SU-DHL-6 (cell line): Measurements from ENCODE around the gene NT5C2.
"Not testable (repeated sequence)": the region's sequence is repeated elsewhere in the genome, so short reads cannot be mapped to it uniquely, and the experiment has no call there.

Experiments
- H2AFZ ChIP-seq: fragments of 200-600 bp; sonication (generic); 2 replicates; pipeline ENCODE4 v1.6.1; 2014; ENCODE audit warnings: low read depth, mild to moderate bottlenecking, moderate library complexity, mixed read lengths, antibody characterized with exemption, low read length; ENCODE audit not compliant: severe bottlenecking
- H3F3A ChIP-seq: fragments of 200-600 bp; shearing (Covaris generic); 2 replicates; pipeline ENCODE4 v1.6.0; 2016; ENCODE audit warnings: antibody characterized with exemption, mild to moderate bottlenecking; ENCODE audit not compliant: insufficient read depth
- H3K27ac ChIP-seq: fragments of 200-600 bp; sonication (generic); 2 replicates; pipeline ENCODE4 v1.5.1; 2016; ENCODE audit warnings: low read depth, mild to moderate bottlenecking, low read length, moderate library complexity, mixed read lengths
- H3K27me3 ChIP-seq: fragments of 200-600 bp; sonication (generic), shearing (Covaris generic); 2 replicates; pipeline ENCODE4 v1.6.0; 2014; ENCODE audit warnings: mild to moderate bottlenecking, low read length
- H3K36me3 ChIP-seq: fragments of 200-600 bp; sonication (generic); 2 replicates; pipeline ENCODE4 v1.6.1; 2014; ENCODE audit warnings: mild to moderate bottlenecking, low read length, mixed read lengths
- H3K4me2 ChIP-seq: fragments of 300-600, 200-600 bp; shearing (Covaris generic), sonication (generic); 2 replicates; pipeline ENCODE4 v1.6.0; 2014; ENCODE audit warnings: low read length, low read depth, mild to moderate bottlenecking; ENCODE audit not compliant: poor library complexity, severe bottlenecking
- H3K4me3 ChIP-seq: fragments of 200-600 bp; sonication (generic); 2 replicates; pipeline ENCODE4 v1.5.1; 2014; ENCODE audit warnings: antibody characterized with exemption, low read length, mild to moderate bottlenecking, mixed read lengths; ENCODE audit not compliant: insufficient read depth, poor library complexity, severe bottlenecking
- H3K79me2 ChIP-seq: fragments of 200-600 bp; sonication (generic); 2 replicates; pipeline ENCODE4 v1.6.1; 2014; ENCODE audit warnings: mild to moderate bottlenecking, low read length, moderate library complexity; ENCODE audit not compliant: insufficient read depth
- H3K9ac ChIP-seq: fragments of 200-600 bp; sonication (generic); 2 replicates; pipeline ENCODE4 v1.7.0; 2014; ENCODE audit warnings: mild to moderate bottlenecking, low read length
- H3K9me2 ChIP-seq: fragments of 200-600 bp; sonication (generic); replicated peaks from 2 replicates; pipeline ENCODE4 v1.6.1; 2014; ENCODE audit warnings: low read length; ENCODE audit not compliant: insufficient read depth
- H3K9me3 ChIP-seq: fragments of 200-600 bp; sonication (generic); 2 replicates; pipeline ENCODE4 v1.6.1; 2014; ENCODE audit warnings: low read length, mixed read lengths; ENCODE audit not compliant: insufficient read depth
- H4K20me1 ChIP-seq: fragments of 200-600 bp; sonication (generic); 2 replicates; pipeline ENCODE4 v1.6.1; 2014; ENCODE audit warnings: low read depth, mild to moderate bottlenecking, antibody characterized with exemption, low read length, moderate library complexity, mixed read lengths
- CTCF ChIP-seq: fragments of 200-600 bp; sonication (generic); IDR thresholded peaks from one replicate; pipeline ENCODE4 v1.5.1; 2017; ENCODE audit warnings: antibody characterized with exemption, mild to moderate bottlenecking, low read length, moderate library complexity; ENCODE audit not compliant: insufficient read depth, poor library complexity, severe bottlenecking
- EZH2phosphoT487 ChIP-seq: fragments of 200-600 bp; sonication (generic), shearing (Covaris generic); conservative IDR thresholded peaks from 2 replicates; pipeline ENCODE4 v1.6.1; 2018; ENCODE audit warnings: mild to moderate bottlenecking, antibody characterized with exemption, low read length, moderate library complexity, mixed read lengths

Gene NT5C2

GRCh38 chr10:103166523-103166922 is 26.5 kb downstream of the NT5C2 start:
- Histone ChIP-seq H3K27me3 (no peaks in the 10 kb centered on the region), H2AFZ (no peak overlapping the region), H3K9me2 (no peaks in the 10 kb centered on the region), H3F3A (peaks cover 5% of the 10 kb centered on the region; the same call in 1 of the 2 replicates), H3K4me3 (no peak overlapping the region), H3K36me3 (peaks cover 12% of the 10 kb centered on the region; the same call in 1 of the 2 replicates), H3K9me3 (no peaks in the 10 kb centered on the region), H3K27ac (no peak overlapping the region), H3K9ac (no peak overlapping the region), H3K79me2 (peaks cover 8% of the 10 kb centered on the region), H3K4me2 (no peak overlapping the region), H4K20me1 (no peaks in the 10 kb centered on the region)
- TF ChIP-seq CTCF (no peak), EZH2phosphoT487 (no peak)

- H3K9ac ChIP-seq, H3K27me3 ChIP-seq, H3K9me2 ChIP-seq, H3K4me3 ChIP-seq, H4K20me1 ChIP-seq, H3K27ac ChIP-seq, H3K9me3 ChIP-seq, H3F3A ChIP-seq, H3K4me2 ChIP-seq, H2AFZ ChIP-seq: not testable (repeated sequence)
- peaks cover 19% of the 10 kb centered on the region for H3K79me2 ChIP-seq
- peaks cover 11% of the 10 kb centered on the region; the same call in 1 of the 2 replicates for H3K36me3 ChIP-seq
Measured at GRCh38 chr10:103163766-103164403, 29.2 kb downstream of the NT5C2 start.

- Histone ChIP-seq H3K79me2 (peaks cover 17% of the 10 kb centered on the region), H2AFZ (no peak overlapping the region), H3K4me2 (no peak overlapping the region), H3K9me2 (no peaks in the 10 kb centered on the region), H3K27ac (no peak overlapping the region), H3F3A (0 out of 2 replicates have a peak, but pooled peaks cover 4% of the 10 kb centered on the region), H3K9ac (no peak overlapping the region), H3K4me3 (no peak overlapping the region), H3K27me3 (no peaks in the 10 kb centered on the region), H3K9me3 (no peaks in the 10 kb centered on the region), H4K20me1 (no peaks in the 10 kb centered on the region), H3K36me3 (peaks cover 5% of the 10 kb centered on the region; the same call in 1 of the 2 replicates)
- TF ChIP-seq EZH2phosphoT487 (no peak), CTCF (no peak)
Measured at GRCh38 chr10:103157246-103157645, 35.8 kb downstream of the NT5C2 start.

GRCh38 chr10:103155471-103156085 is 37.5 kb downstream of the NT5C2 start:
- Histone ChIP-seq H3F3A (0 out of 2 replicates have a peak, but pooled peaks cover 4% of the 10 kb centered on the region), H3K9ac (no peak overlapping the region), H2AFZ (no peak overlapping the region), H3K27ac (no peak overlapping the region), H3K79me2 (peaks cover 17% of the 10 kb centered on the region), H3K4me2 (no peak overlapping the region), H3K9me2 (no peaks in the 10 kb centered on the region), H3K27me3 (no peaks in the 10 kb centered on the region), H3K36me3 (peaks cover 5% of the 10 kb centered on the region; the same call in 1 of the 2 replicates), H3K4me3 (no peak overlapping the region), H3K9me3 (no peaks in the 10 kb centered on the region), H4K20me1 (no peaks in the 10 kb centered on the region)
- TF ChIP-seq EZH2phosphoT487: no peak
- TF ChIP-seq CTCF: no peak
